Ovary (tissue), 3 donors: ENCODE measurements around the gene MYF6.

Experiments
- CTCF ChIP-seq, 3 donors: fragments of 450-650 bp in 2 of 3; fragments of 200-600 bp in 1 of 3; IDR thresholded peaks; one replicate each; pipeline versions ENCODE4 v1.5.1 to v1.8.0; 2016 to 2022; ENCODE audit warnings: antibody characterized with exemption in 3 of 3, mild to moderate bottlenecking in 1 of 3
- EP300 ChIP-seq: sonication (generic); formaldehyde crosslinking; IDR thresholded peaks from one replicate; pipeline ENCODE4 v1.6.1; 2017; ENCODE audit warnings: antibody characterized with exemption
- donor health status: DM: no; HTN: no; CAD: no.

GRCh38 chr12:80692114-80692513, 15.3 kb upstream of the MYF6 start:
- no peak for TF ChIP-seq CTCF (IDR thresholded peaks at IDR 0.05)
- no peak for TF ChIP-seq EP300
